ENCODE results near the gene ST3GAL3. TPM values are rescaled to one million over a fixed set of nuclear protein-coding genes. Genes with fewer than 3 reads are reported as not detected.

ST3GAL3 gene
- total RNA-seq, 1 experiment from 2014 or later: 19.3 TPM

- H2AFZ ChIP-seq: no peak overlapping the region
- no peaks in the 10 kb centered on the region for H3K4me1 ChIP-seq (replicated peaks; ENCODE audit: insufficient read depth)
- no peaks in the 10 kb centered on the region for H3K9me2 ChIP-seq (ENCODE audit: insufficient read depth)
- ChIA-PET POLR2A (ENCODE audit: unreplicated experiment) (no interaction called here), CTCF (no interaction called here)
- H3K79me2 ChIP-seq (ENCODE audit: low read depth): no peaks in the 10 kb centered on the region
- no peak overlapping the region for H3K4me2 ChIP-seq
- no peaks in the 10 kb centered on the region for H3K36me3 ChIP-seq (ENCODE audit: low read depth)
- TF ChIP-seq EZH2 (IDR thresholded peaks at IDR 0.05; ENCODE audit: low read depth): no peak
- H3K27me3 ChIP-seq (ENCODE audit: insufficient read depth, low read depth): no peaks in the 10 kb centered on the region
- intact Hi-C loops (cut with micrococcal nuclease; ENCODE audit: unreplicated experiment): no loop called here
- no peaks in the 10 kb centered on the region for H4K20me1 ChIP-seq (ENCODE audit: insufficient read depth)
- DNase-seq: no peak
- H3K9me3 ChIP-seq (ENCODE audit: insufficient read depth, low read depth): no peaks in the 10 kb centered on the region
- no peak overlapping the region for H3K4me3 ChIP-seq
- BruUV-seq (replicated peaks): no TSS peak
- H3F3A ChIP-seq (ENCODE audit: insufficient read depth, low read depth): peaks cover 5% of the 10 kb centered on the region; the same call in 1 of the 2 replicates
- H3K27ac ChIP-seq: no peak overlapping the region
Observed at GRCh38 chr1:43729816-43730463, 22.6 kb downstream of the ST3GAL3 start.

GRCh38 chr1:43731867-43732531 is 24.7 kb downstream of the ST3GAL3 start:
- BruUV-seq (replicated peaks): no TSS peak
- no peaks in the 10 kb centered on the region for H3K79me2 ChIP-seq (ENCODE audit: low read depth)
- no peak for TF ChIP-seq CTCF (conservative IDR thresholded peaks at IDR 0.05)
- no peak for TF ChIP-seq EZH2 (IDR thresholded peaks at IDR 0.05; ENCODE audit: low read depth)
- ChIA-PET POLR2A (ENCODE audit: unreplicated experiment) (interaction anchor here (0.5 kb wide), 1 partner anchor 308 kb away, joined by 3 read pairs; no protein-coding TSS in a partner anchor), CTCF (no interaction called here)
- H3K36me3 ChIP-seq (ENCODE audit: low read depth): no peaks in the 10 kb centered on the region
- intact Hi-C loops (cut with micrococcal nuclease; ENCODE audit: unreplicated experiment): no loop called here
- no peak overlapping the region for H3K4me3 ChIP-seq
- no peak overlapping the region for H2AFZ ChIP-seq
- no peaks in the 10 kb centered on the region for H3K9me2 ChIP-seq (ENCODE audit: insufficient read depth)
- H3K27me3 ChIP-seq (ENCODE audit: insufficient read depth, low read depth): no peaks in the 10 kb centered on the region
- no peaks in the 10 kb centered on the region for H3K9me3 ChIP-seq (ENCODE audit: insufficient read depth, low read depth)
- H3F3A ChIP-seq (ENCODE audit: insufficient read depth, low read depth): peaks cover 4% of the 10 kb centered on the region; the same call in 1 of the 2 replicates
- no peaks in the 10 kb centered on the region for H3K4me1 ChIP-seq (replicated peaks; ENCODE audit: insufficient read depth)
- no peak for DNase-seq
- no peak overlapping the region for H3K4me2 ChIP-seq
- no peaks in the 10 kb centered on the region for H4K20me1 ChIP-seq (ENCODE audit: insufficient read depth)
- H3K27ac ChIP-seq: no peak overlapping the region

GRCh38 chr1:43736819-43737218 is 29.5 kb downstream of the ST3GAL3 start:
- no peak overlapping the region for H3K4me2 ChIP-seq
- no peaks in the 10 kb centered on the region for H3K36me3 ChIP-seq (ENCODE audit: low read depth)
- H3F3A ChIP-seq (ENCODE audit: insufficient read depth, low read depth): no peaks in the 10 kb centered on the region
- ChIA-PET POLR2A (ENCODE audit: unreplicated experiment) (interaction anchor here (0.6 kb wide), 1 partner anchor 228 kb away, joined by 3 read pairs; no protein-coding TSS in a partner anchor), CTCF (no interaction called here)
- H3K4me3 ChIP-seq: no peak overlapping the region
- H3K79me2 ChIP-seq (ENCODE audit: low read depth): no peaks in the 10 kb centered on the region
- no peak for DNase-seq
- no peaks in the 10 kb centered on the region for H4K20me1 ChIP-seq (ENCODE audit: insufficient read depth)
- H3K27ac ChIP-seq: no peak overlapping the region
- no peak for TF ChIP-seq CTCF (conservative IDR thresholded peaks at IDR 0.05)
- TF ChIP-seq EZH2 (IDR thresholded peaks at IDR 0.05; ENCODE audit: low read depth): no peak
- no peaks in the 10 kb centered on the region for H3K9me2 ChIP-seq (ENCODE audit: insufficient read depth)
- H2AFZ ChIP-seq: no peak overlapping the region
- no peaks in the 10 kb centered on the region for H3K4me1 ChIP-seq (replicated peaks; ENCODE audit: insufficient read depth)
- BruUV-seq (replicated peaks): no TSS peak
- H3K9me3 ChIP-seq (ENCODE audit: insufficient read depth, low read depth): no peaks in the 10 kb centered on the region
- intact Hi-C loops (cut with micrococcal nuclease; ENCODE audit: unreplicated experiment): no loop called here
- no peaks in the 10 kb centered on the region for H3K27me3 ChIP-seq (ENCODE audit: insufficient read depth, low read depth)

All from PC-9 (cell line).